ENCODE measurements around the gene FGFR1OP2. TPM values are rescaled to one million over a fixed set of nuclear protein-coding genes. Genes with fewer than 3 reads are reported as not detected.

Gene FGFR1OP2
- total and polyA plus RNA-seq, 2 experiments from 2014 or later, result 35.6 to 45.0 TPM

- TF ChIP-seq, protein P1, sequence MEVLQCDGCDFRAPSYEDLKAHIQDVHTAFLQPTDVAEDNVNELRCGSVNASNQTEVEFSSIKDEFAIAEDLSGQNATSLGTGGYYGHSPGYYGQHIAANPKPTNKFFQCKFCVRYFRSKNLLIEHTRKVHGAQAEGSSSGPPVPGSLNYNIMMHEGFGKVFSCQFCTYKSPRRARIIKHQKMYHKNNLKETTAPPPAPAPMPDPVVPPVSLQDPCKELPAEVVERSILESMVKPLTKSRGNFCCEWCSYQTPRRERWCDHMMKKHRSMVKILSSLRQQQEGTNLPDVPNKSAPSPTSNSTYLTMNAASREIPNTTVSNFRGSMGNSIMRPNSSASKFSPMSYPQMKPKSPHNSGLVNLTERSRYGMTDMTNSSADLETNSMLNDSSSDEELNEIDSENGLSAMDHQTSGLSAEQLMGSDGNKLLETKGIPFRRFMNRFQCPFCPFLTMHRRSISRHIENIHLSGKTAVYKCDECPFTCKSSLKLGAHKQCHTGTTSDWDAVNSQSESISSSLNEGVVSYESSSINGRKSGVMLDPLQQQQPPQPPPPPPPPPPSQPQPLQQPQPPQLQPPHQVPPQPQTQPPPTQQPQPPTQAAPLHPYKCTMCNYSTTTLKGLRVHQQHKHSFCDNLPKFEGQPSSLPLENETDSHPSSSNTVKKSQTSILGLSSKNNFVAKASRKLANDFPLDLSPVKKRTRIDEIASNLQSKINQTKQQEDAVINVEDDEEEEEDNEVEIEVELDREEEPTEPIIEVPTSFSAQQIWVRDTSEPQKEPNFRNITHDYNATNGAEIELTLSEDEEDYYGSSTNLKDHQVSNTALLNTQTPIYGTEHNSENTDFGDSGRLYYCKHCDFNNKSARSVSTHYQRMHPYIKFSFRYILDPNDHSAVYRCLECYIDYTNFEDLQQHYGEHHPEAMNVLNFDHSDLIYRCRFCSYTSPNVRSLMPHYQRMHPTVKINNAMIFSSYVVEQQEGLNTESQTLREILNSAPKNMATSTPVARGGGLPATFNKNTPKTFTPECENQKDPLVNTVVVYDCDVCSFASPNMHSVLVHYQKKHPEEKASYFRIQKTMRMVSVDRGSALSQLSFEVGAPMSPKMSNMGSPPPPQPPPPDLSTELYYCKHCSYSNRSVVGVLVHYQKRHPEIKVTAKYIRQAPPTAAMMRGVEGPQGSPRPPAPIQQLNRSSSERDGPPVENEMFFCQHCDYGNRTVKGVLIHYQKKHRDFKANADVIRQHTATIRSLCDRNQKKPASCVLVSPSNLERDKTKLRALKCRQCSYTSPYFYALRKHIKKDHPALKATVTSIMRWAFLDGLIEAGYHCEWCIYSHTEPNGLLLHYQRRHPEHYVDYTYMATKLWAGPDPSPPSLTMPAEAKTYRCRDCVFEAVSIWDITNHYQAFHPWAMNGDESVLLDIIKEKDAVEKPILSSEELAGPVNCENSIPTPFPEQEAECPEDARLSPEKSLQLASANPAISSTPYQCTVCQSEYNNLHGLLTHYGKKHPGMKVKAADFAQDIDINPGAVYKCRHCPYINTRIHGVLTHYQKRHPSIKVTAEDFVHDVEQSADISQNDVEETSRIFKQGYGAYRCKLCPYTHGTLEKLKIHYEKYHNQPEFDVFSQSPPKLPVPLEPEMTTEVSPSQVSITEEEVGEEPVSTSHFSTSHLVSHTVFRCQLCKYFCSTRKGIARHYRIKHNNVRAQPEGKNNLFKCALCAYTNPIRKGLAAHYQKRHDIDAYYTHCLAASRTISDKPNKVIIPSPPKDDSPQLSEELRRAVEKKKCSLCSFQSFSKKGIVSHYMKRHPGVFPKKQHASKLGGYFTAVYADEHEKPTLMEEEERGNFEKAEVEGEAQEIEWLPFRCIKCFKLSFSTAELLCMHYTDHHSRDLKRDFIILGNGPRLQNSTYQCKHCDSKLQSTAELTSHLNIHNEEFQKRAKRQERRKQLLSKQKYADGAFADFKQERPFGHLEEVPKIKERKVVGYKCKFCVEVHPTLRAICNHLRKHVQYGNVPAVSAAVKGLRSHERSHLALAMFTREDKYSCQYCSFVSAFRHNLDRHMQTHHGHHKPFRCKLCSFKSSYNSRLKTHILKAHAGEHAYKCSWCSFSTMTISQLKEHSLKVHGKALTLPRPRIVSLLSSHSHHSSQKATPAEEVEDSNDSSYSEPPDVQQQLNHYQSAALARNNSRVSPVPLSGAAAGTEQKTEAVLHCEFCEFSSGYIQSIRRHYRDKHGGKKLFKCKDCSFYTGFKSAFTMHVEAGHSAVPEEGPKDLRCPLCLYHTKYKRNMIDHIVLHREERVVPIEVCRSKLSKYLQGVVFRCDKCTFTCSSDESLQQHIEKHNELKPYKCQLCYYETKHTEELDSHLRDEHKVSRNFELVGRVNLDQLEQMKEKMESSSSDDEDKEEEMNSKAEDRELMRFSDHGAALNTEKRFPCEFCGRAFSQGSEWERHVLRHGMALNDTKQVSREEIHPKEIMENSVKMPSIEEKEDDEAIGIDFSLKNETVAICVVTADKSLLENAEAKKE (CRISPR knock-in tag; IDR thresholded peaks at IDR 0.05), result no peak
- TF ChIP-seq CREB1 (CRISPR knock-in tag; IDR thresholded peaks at IDR 0.05; ENCODE audit: low read depth) (no peak), STAT1 (IDR thresholded peaks at IDR 0.05; ENCODE audit: unreplicated experiment) (no peak), ZNF114 (CRISPR knock-in tag; IDR thresholded peaks at IDR 0.05) (no peak), EZH2 (IDR thresholded peaks at IDR 0.05; ENCODE audit: low read depth, unreplicated experiment) (no peak)
These were observed 47.5 kb upstream of the FGFR1OP2 start (continued) for GRCh38 chr12:26890784-26891183.

GRCh38 chr12:26891704-26892103, 46.6 kb upstream of the FGFR1OP2 start:
- Mint-ChIP-seq H3K4me1 (no peaks in the 10 kb centered on the region), H3K36me3 (ENCODE audit: low read depth) (no peaks in the 10 kb centered on the region), H3K4me3 (no peak overlapping the region), H3K27ac (no peak overlapping the region), H3K27me3 (ENCODE audit: insufficient read depth, low read depth, poor library complexity) (no peaks in the 10 kb centered on the region), H3K9me3 (no peaks in the 10 kb centered on the region; the same call in 2 of the 3 replicates)
- ATAC-seq (no peak), DNase-seq (ENCODE audit: low spot score) (no peak)
- no peak overlapping the region for H3K4me2 ChIP-seq
- no peaks in the 10 kb centered on the region for H3K27me3 ChIP-seq (ENCODE audit: insufficient read depth)
- no peaks in the 10 kb centered on the region for H3K36me3 ChIP-seq (ENCODE audit: insufficient read depth)
- H3K9me2 ChIP-seq (ENCODE audit: insufficient read depth), result no peaks in the 10 kb centered on the region
- H2AFZ ChIP-seq, result no peak overlapping the region
- H3K4me3 ChIP-seq, result no peak overlapping the region
- H3K79me2 ChIP-seq (replicated peaks; ENCODE audit: insufficient read depth), result no peaks in the 10 kb centered on the region
- no peaks in the 10 kb centered on the region for H3F3A ChIP-seq (replicated peaks; ENCODE audit: low read depth)
- H3K27ac ChIP-seq (ENCODE audit: low read depth), result no peak overlapping the region
- no peaks in the 10 kb centered on the region for H4K20me1 ChIP-seq (replicated peaks; ENCODE audit: insufficient read depth)
- no peaks in the 10 kb centered on the region for H3K4me1 ChIP-seq (ENCODE audit: insufficient read depth)
- no peak for TF ChIP-seq CREB1 (CRISPR knock-in tag; IDR thresholded peaks at IDR 0.05; ENCODE audit: low read depth)
- no peak for TF ChIP-seq CTCF (conservative IDR thresholded peaks at IDR 0.05; ENCODE audit: low read depth in 2 of 2)
- no peak for TF ChIP-seq POLR2AphosphoS5 (IDR thresholded peaks at IDR 0.05; ENCODE audit: low read depth)
- TF ChIP-seq, protein P1 (CRISPR knock-in tag; IDR thresholded peaks at IDR 0.05), result no peak
